HPDE6-E6E7 (cell line): Measurements from ENCODE around the gene TTLL10.

Experiments
- DNase-seq: peaks from one replicate; pipeline ENCODE4 v3.0.0; 2011; ENCODE audit warnings: missing footprints; ENCODE audit errors: extremely low spot score

TTLL10 gene

DNA sequence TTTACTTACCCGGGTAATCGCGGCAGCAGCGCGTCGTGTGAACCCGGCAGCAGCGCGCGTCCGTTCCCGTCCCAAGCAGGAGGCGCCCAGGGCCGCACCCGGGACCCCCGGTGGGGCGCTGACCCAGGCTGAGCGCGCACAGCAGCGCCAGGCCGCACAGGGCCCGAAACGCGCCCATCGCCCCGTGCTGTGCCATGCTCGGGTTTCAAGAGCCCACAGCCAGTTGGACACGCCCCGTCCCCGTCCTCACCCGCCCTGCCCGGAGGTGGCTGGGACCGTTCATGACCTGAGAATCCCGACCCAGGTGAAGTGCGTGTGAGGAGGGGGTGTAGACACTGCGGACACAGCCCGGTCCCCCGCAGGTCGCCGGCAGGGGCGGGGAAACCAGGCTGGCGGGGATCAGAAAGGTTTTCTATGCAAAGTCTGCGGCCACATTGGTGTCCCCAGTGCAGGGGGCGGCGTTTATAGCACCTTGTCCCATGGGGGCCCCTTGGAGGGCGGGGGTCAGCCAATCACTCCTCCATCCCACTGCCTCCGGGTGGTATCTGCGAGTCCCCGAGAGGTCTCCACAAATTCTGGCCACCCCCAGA is 32.8 kb downstream of the TTLL10 start, which contains the start of gene TNFRSF18:
Gene TNFRSF18 (minus strand): TSS at position 217 of the 590 bp plus-strand sequence. CDS start 21 bp downstream, at position 196.
- DNase-seq: no peak

DNA sequence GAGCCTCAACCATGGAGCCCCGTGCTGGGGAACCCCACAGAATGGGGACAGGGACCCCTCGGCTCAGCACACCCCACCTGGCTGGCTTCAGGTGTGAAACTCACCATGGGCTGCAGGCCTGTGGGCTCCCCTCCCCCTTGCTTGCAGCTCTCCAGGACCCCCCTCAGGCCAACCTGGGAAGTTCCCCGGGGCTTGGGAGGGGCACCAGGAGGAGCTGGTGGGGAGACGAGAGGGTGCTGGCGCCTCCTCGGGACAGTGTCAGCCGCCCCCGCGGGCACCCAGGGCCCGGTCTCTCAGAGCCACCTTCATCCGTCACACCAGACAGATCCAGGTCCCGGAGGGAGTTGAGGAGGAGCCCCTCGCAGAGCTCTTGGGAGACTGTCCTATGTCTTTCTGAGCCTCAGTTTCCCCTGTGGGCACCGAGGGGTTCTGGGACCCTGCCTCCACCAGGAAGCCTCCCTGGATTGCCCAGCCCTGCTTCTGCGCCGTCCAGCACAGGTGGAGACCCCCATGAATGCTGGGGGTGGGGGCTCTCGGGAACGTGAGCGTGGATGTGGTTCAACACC is 33.4 kb downstream of the TTLL10 start:
- no peak for DNase-seq

DNA sequence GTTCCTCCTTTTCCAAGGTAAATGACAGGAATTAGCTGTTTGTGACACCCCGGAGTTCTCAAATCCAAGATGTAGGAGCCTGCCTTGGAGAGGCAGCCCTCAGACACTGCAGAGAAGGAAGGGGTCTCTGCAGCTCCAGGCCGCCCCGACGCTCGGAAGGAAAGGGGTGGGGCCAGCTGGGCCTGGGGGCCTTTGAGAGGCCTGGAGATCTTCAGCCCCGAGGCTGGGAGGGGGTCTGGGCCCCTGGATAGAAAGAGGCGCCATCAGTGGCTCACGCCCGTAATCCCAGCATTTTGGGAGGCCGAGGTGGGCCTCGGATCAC is 33.9 kb downstream of the TTLL10 start:
- DNase-seq: no peak

DNA sequence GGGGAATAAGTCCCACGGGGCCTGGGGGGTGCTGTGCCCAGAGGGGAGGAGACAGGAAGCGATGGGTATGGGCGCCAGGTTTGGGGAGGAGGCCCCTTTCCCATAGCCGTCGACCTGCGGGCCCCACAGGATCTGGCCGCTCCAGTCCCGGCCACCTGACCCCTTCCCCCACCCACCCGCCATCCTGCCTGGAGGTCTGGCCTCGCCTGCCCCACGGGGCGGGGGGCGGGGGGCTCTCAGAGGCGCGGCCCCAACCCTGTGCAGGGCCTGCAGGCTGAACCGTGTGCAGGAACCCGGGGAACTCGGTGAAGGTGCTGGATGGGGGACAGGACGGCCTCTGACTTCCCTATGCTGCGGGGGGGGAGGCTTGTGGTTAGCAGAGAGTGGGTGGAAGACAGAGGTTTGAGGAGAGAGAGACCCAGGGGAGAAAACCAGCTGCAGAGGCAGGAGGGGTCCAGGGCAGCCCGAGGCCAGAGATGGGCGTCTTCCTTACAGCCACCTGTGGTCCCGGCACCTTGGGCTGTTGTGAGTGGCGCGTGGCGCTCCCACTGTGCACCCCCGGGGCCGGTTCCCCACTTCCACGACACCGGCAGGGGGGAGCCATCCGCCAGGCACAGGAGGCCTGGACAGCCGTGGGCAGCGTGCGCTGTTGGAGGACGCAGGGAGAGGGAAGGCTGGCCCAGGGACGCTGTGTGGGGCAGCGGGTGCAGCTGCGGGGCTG is 35.2 kb downstream of the TTLL10 start:
- no peak for DNase-seq

DNA sequence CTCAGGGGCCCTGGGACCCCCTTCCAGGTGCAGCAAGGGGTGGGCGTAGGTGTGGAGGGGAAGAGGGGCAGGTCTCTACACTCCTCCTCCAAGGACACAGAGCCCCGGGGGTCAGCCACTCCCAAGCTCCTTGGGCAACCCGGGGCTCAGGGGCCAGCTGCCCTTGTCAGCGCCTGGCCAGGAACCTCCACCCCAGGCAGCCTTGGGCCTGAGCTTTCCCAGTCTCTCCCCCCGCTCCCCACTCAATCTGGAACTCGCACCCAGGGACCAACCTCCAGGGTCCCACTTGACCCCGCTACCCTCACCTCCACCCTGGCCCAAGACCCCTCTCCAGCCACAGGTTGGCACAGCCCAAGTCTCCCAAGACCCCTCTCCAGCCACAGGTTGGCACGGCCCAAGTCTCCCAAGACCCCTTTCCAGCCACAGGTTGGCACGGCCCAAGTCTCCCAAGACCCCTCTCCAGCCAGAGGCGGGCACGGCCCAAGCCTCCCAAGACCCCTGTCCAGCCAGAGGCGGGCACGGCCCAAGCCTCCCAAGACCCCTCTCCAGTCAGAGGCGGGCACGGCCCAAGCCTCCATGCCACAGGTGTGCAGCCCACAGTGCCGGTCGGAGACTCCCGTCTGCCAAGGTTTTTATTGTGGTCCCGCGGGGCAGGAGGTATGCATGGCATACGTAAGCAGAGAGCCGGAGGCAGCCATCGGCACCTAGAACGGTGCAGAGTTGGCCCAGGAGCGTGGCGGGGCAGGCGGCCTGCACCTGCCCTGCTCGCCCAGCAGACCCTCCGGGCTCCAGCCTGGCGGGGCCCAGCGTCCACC is 37.3 kb downstream of the TTLL10 start:
- DNase-seq: no peak

DNA sequence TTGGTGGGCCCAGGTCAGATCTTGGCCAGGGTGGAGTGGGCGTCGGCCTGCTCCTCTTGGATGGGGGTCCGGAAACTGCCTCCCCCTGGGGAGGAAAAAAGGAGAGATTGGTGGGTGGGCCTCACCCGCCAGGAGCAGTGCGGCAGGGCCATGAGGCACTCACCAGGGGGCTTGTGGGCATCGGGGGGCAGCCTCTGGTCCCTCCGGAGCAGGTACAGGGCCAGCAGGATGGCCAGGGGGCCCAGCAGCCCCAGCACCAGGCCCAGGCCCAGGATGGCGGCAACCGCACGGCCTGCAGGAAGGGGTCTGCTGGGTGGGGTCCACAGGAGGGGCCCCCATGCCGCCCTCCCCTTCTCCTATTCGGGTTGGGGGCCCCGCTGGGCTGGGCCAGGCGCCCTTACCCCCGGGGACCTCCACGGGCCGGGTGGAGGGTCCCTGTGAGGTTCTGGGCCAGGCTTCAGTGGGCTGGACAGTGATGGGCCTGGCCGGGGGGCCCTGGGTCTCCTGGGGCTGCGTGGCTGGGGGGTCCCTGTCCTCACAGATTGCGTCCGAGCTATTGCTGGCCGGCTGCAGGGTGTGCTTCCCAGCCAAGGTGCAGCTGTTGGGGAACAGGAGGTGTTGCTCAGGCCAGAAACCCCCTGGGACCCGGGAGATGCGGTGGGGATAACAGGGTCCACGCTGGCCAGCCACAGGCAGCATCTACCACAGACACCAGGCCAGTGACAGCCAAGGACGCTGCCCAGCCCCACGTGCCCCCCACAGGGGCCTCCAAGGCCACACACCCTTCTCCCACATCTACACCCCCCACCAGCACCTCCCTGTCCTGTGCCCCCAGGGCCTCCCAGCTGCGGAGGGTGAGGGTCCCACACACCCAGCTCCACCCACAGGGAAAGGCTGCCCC is 38.1 kb downstream of the TTLL10 start:
- no peak for DNase-seq

DNA sequence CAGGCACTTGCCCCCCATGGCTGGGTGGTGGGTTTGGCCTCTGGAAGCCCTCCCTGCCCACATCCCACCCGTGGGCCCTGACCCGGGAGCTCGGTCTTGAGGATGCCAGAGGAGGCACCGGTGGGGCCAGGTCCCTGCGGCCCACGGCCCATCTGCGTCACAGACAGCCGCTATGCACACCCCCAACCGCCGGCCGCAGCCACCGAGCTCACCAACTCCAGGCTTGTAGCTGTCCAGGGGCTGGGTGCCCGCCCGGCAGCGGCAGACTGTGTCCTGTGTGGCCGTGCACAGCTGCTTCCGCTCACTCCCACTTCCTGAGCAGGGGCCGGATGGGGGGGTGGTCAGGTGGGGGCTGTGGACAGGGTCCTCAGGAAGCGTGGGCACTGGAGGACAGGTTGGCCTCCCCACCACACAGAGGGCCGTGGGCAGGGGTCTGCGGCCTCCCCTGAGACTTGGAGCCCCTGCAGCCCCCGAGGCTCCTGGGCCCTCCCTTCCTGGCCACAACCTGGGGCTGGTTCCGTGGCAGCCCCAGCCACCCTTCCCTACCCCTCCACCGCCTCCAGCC is 39.2 kb downstream of the TTLL10 start:
- no peak for DNase-seq

DNA sequence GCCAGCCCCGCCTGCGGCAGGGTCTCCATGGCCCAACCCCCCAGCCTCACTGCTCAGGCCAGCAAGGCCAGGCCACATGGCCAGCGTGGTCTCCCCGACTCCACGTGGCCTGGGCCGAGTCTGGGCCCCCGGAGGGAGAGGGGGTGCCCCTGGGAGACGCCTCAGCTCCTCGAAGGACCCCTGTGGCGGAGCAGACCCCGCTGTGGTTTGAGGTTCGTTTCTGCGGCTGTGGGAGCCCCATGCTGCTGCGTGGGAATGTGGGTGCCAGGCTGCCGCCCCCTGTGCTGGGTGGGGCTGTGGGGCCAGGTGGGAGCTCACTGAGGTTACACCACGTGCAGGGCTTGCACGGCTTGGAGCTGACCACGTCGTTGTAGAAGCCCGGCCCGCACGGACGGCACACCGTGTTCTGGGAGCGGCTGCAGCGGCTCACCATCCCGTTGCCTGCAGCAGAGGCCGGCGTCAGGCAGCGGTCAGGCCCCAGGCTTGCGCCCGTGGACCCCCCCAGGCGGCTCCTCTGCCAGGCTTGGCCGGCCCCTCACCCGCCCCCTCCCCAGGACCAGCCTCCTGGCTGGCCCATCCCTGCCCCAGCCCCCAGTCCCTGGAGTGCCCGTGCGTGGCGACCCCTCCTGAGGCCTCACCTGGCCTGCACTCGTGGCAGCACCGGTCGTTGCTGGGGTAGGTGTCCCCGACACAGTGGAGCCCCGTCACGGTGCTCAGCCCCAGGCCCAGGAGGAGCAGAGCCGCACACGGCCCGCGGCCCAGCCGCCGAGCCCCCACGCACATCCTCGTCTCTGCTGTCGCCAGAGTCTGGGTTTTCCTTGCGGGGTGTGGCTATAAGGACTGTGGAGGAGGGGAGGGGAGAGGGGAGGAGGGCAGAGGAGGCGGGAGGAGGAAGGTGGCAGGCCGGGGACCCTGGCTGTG is 39.9 kb downstream of the TTLL10 start, which contains the start of gene TNFRSF4:
Gene TNFRSF4 (minus strand): TSS at position 809 of the 921 bp plus-strand sequence. CDS start 26 bp downstream, at position 783.
- DNase-seq: no peak

DNA sequence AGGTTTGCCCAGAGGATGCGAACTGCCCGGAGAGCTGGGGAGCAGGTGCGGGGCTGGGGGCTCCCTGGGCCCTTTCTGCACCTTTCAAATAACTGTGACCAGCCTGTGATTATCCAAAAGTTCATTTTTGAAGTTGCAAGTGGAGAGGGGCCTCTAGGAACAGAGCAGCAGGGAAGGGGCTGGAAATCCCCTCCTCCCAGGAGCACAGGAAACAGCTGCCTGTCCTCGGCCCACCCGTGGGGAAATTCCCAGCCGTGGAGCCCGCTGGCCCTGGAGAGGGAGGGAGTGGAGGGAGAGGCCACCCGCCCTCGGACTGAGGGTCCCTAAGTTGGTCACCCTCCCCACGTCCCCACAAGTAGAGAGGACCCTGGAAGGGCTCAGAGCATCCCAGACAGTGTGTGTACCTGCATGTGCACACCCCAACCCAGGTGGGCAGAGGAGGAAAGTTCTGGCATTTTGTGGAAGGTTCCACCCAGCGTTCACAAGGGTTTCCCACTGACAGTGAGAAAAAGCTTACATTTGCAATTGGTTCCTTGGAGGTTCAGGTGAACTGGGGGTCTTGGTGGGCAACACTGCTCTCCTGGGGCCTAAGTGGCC is 41.5 kb downstream of the TTLL10 start:
- no peak for DNase-seq

DNA sequence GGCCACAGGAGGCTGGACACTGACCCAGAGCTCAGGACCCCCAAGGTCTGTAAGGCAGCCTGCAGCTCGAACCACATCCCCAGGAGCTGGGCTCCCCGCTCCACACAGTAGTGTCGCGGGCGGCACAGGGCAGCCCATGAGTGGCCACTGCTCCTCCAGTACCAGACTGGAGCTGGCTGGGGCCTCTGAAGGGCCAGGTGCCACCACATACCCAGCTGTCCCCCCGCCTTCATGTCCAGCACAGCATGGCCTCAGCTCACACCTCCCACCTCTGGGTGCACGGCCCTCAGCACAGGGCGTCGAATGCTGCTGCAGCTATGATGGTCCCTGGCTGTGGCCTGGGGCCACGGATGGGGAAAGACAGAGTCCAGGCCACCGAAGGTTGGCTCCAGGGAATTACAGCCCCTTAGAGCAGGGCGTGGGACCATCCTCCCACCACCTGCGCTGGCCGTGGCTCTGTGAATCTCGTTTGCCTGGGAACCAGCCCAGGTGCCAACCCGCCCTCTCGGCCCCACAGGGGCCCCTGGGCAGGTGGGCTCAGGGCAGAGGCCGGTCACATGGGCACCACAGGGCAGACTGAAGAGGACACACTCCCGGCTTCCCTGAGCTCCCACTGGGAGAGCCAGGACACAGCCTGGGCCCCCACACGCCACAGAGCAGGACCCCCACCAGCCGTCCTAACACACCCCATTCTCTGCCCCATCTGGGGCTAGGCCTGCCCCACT is 42.4 kb downstream of the TTLL10 start:
- DNase-seq: no peak

DNA sequence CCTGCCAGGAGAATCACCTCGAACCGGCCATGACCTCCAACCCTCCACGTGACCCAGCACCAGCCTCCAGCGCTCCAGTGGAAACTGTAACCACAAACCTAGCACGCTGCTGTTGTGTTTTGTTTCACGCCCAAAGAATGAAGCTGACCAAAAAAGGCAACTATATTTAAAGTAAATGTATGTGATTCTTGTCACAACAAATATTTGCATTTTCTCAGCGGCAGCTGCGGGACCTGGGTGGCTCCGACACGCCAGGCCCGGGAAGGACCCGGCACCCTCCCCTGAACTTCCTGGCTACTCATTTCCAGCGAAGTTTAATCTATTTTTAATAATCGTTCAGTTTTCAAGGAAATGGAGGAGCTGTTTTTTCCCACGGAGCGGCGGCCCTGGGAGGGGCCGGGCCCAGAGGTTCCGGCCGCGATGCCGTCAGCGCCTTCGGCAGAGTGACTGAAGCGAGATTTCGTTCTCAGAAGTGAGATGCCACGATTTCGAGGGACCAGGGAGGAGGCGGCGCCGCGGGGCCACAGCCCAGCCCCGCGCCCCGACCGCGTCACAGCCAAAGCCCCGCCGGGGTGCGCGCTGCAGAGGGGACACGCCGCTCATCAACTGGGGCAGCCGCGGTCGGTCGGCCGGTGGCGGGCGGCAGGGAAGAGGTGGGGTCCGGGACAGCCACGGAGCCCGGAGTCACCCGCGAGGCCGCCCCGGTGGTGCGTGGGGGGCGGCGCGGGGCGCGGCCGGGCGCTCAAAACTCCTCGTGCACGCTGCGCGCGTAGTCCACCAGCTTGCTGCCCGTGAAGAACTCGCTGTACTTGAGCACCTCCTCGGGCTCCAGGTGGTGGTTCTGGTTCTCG is 43.3 kb downstream of the TTLL10 start:
- no peak for DNase-seq

DNA sequence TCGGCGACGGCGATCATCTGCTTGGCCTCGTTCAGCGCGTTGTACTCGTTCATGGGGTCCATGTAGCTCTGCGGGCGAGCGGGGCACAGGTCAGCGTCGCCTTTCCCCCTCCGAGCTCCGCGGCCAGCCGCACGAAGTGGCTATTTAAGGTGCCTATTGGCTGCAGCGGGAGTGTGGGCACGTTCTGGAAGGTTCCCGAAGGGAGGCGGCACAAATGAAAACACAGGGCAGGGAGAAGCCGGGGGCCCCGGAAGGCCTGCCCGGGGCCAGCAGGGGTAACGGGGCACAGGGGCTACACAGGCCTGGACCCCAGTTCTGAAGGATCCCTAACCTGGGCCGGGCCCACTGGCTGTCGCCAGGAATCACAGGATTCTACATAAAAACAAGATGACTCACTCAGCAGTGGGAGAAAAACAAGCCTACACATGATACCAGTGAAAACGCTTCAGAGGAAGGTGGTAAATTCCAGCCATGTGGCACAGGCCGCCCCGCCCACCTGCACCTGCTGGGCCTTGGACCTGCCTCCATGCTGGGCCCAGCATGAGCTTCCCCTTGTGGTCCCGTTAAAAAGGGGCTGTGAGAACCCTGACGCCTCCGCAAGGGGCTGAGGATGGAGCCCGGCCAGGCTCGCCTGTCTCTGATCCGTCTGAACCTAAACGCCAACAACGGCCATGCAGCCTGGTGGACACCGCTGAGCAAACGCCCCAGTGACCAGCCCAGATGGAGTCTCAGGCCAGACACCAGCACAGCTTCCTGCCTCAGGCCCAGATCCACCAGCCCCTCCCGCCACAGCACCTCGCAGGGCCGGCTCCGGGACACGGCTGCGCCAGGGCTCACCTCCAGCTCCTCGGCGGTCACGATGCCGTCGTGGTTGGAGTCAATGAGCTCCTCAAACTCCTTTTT is 44.2 kb downstream of the TTLL10 start:
- peak; percentile 88 for DNase-seq

DNA sequence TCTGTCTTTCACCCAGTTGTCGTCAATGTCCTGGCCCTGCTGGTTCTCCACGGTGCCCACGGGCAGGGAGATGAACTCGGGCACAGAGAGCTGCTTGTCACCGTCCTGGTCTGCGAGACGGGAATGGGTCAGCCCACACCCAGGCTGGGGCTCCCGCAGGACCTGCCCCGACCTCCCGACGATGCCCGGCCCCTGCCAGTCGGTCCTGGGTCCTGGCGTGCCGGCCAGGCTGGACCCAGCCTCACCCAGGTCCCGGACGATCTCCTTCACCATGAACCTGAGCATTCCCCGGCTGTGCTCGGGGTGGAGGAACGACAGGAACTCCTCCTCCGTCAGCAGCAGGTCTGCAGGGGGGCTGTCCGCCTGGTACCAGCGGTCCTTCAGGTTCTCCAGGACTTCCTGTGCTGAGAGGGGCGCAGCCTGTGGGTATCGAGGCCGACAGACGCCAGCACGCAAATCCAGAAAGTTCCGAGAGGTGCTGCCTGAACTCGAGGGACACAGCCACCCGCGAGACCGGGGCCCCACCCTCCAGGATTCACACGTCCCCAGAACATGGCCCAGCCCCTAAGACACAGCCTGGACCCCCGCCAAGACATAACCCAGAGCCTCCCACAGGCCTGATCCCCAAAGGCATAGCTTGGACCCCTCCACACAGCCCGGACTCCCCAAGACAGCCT is 45.0 kb downstream of the TTLL10 start:
- no peak for DNase-seq

DNA sequence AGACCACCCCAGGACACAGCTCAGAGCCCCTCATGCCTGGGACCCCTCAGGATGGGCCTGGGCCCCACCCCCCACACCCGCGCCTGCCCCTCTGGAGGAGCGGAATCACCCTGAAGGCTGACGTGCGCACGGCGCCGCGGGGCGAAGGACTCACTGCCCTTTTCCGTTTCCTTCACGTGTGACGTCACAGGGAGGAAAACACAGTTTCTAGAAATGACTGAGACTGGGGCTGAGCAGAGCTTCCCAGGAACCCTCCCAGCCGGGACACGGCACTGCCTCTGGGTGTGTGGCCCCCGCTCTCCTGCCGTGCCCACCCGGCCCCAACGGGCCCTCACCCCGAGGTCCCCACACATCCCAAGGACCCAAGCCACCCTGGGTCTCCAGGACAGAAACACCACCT is 45.7 kb downstream of the TTLL10 start:
- DNase-seq: no peak

DNA sequence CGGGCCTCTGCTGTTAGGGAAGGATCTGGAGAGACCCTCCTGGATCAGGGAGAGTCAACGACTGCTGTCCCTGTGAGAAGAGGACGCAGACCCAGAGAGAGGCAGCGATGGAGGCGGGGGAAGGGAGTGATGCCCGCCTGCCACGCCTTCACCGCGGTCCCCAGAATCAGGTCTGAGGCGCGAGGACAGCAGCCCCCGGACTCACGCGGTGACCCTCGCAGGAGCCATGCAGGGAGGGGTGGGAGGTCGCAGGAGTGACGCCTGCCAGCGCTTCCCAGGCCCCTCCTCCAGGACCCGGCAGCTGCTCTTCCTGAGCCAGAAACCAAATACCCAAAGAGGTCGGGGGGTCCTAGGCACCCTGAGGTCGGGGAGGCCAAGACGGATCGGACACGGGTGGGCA is 46.5 kb downstream of the TTLL10 start:
- DNase-seq: no peak

DNA sequence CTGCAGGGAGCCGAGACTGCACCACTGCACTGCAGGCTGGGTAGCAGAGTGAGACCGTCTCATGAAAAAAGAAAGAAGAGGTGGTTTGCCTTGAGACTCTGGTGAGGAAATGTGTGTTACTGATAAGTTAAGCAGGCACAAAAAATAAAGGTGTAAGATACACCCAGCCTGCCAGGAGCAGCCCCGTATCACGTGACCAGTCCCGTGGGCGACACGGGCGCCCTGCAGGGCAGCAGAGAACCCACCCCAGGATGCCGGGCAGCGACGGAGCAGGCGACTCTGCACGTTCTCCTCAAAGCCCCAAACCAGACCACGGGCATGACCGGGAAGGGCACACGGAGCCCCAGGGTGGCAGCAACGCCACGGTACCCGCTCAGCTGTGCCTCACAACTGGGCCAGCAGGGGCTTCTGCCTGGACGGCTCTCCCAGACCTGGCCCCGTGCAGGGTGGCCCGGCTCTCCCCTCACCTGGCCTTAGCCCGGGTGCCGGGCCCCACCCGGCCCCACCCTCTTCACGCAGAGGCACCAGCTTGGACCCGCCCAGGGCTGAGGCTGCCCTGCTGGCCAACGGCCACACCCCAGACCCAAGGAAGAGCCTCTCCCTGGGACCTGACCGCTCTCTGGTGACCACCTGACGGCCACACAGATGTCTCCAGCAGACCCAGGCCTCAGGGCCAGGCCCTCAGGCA is 48.4 kb downstream of the TTLL10 start:
- DNase-seq: no peak
